ENCODE measurements around the gene HMGCR.

- TF ChIP-seq CTCF (IDR thresholded peaks at IDR 0.05) (no peak), POLR2A (IDR thresholded peaks at IDR 0.05) (no peak)
Observed at GRCh38 chr5:75351139-75351926, 14.3 kb downstream of the HMGCR start.
